Right forelimb (tissue), 1 donor: ENCODE results near the gene ERMAP.
A peak's percentile ranks its signal among the peaks of the same experiment; 100 is the strongest.
"Not testable (repeated sequence)": the region's sequence is repeated elsewhere in the genome, so short reads cannot be mapped to it uniquely, and the experiment has no call there.

Experiments used
- DNase-seq: peaks from one replicate; pipeline ENCODE4 v3.0.0-alpha.2; 2018

ERMAP gene

GRCh38 chr1:42814815-42815214 is 2.1 kb upstream of the ERMAP start:
- DNase-seq = not testable (repeated sequence)

DNA sequence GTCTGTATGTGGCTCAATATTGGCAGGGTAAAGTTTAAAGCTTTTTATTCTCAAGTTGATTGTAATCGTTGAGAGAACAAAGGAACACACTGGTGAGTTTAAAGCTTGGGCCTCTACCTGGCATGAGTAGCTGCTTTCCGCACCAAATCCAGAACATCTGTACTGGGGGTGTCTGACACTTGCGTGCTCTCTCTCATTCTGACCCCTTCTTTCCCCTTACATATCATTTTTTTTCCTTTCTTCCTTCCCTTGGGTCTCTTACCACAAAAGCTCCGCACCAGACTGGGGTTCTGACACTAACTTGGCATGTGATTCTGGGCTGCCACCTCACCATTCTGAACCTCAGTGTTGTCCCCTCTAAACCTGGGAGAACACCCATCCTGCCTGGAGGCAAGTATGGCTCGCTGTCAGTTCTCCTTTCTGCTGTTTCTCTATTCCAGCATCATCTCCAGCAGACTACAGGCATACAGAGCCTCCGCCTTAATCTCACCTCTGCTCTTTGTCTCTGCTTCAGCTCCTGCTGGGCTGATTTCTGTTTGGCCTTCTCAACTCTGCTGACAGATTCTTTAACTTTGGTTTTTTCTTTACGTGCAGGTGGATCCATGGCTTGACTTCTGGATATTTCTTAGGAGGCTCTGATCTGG is 859 bp upstream of the ERMAP start:
- DNase-seq = peak; percentile 48

- no peak for DNase-seq
Observed at GRCh38 chr1:42817440-42817767, 482 bp downstream of the ERMAP start.

- DNase-seq = no peak
Observed at GRCh38 chr1:42817976-42818375, 1.1 kb downstream of the ERMAP start.

GRCh38 chr1:42820813-42821212 is 3.9 kb downstream of the ERMAP start:
- no peak for DNase-seq

- no peak for DNase-seq
Observed at GRCh38 chr1:42821690-42822089, 4.8 kb downstream of the ERMAP start.

- DNase-seq = no peak
Observed at GRCh38 chr1:42822800-42823392, 6.0 kb downstream of the ERMAP start.

DNA sequence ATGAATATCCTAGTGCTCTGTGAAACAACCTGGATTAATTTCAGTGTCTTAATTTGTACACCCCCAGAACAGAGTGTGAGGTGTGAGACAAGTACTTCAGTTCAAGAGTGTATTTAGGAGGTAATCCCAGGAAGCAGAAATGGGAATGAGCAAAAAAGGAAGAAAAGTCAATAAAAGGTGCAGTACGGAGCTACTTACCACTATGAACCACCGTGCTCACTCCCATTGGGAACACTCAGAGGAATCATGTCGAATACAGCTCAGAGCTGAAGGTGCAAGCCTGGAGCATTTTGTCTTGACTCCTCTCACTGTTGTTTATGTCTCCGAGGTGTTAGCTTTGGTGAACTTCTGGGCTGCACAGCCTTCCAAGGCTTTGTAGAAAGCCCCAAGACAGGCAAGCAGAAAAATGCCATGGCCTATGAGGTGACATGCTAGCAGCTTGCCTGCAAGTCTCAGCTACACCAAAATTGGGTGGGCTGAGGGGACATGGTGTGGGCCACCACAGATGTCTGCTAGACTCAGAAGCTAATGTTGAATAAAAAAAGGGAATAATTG is 7.6 kb downstream of the ERMAP start:
- DNase-seq = no peak

DNA sequence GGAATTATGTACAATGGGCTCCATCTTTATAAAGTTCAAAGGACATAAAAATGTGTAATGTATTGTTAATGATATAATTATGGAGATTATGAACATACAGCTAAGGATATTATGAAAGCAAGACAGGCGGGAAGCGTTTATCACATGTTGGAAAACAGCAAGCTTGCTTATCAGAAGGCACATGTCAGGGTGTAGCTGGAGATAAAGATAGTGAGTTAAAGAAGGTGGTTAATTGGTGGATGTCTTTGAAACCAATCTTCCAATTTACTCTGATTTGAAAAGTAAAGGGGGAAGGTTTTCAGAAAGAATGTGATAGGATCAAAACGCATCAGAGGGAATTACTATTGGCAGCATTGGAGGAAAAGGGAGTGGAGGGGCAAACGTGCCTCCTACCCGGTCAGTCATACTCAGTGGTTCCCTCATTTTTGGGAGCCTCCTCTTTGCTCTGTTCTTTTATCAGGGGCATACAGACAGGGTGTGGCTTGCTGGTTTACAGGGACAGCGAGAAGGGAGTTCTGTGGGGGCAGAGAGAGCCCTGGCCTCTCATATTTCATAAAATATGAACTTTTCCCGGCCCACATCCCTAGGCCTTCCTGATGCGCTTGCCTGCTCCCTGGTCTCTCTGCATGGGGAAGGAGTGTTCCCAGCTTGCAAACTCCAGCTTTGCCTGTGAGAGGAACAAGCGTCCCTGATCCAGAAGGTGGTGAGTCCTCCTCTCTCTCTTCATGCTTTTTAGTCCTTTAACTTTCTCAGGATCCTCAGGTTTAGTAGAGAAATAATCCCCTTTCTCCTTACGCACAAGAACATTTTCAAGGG is 8.3 kb downstream of the ERMAP start:
- DNase-seq = no peak

DNA sequence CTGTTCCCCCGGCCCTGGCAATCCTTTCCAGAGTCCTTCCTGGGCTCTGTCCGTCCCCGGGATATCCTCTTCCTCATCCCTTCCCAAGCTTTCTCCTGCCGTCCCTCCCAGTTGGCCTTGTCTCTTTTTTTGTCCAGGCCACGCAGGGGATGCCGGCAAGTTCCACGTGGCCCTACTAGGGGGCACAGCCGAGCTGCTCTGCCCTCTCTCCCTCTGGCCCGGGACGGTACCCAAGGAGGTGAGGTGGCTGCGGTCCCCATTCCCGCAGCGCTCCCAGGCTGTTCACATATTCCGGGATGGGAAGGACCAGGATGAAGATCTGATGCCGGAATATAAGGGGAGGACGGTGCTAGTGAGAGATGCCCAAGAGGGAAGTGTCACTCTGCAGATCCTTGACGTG is 13.7 kb downstream of the ERMAP start:
- DNase-seq = no peak

GRCh38 chr1:42831273-42831672 is 14.4 kb downstream of the ERMAP start:
- no peak for DNase-seq

DNA sequence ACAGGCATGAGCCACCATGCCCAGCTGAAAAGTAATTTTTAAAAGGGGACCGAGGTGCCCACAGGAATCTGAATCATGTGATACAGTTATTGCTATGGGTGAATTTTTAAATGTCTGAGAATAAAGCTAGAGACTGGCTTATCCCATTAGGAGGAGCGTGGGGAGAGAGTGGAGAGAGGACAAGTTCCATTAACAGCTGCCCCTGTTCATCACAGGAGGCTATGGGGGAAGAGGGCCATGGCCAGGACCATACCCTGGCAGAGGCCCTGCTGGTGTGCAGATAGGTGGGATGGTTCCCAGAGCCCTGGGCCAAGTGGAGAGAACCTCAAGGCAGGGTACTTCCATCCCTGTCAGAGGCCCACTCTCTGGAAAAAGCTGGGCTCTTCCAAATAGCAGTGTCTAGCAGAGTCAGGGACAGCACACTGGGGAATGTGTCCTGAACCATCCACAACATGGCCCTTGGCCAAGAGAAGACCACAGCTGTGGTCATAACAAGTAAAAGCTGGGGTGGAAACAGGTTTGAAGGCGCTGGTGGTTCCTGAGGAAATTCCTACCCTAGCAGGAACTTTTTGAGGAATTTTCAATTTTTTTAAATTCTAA is 15.8 kb downstream of the ERMAP start:
- DNase-seq = no peak

- DNase-seq = no peak
Observed at GRCh38 chr1:42833981-42834380, 17.1 kb downstream of the ERMAP start.

- no peak for DNase-seq
Observed at GRCh38 chr1:42834803-42835202, 17.9 kb downstream of the ERMAP start.

DNA sequence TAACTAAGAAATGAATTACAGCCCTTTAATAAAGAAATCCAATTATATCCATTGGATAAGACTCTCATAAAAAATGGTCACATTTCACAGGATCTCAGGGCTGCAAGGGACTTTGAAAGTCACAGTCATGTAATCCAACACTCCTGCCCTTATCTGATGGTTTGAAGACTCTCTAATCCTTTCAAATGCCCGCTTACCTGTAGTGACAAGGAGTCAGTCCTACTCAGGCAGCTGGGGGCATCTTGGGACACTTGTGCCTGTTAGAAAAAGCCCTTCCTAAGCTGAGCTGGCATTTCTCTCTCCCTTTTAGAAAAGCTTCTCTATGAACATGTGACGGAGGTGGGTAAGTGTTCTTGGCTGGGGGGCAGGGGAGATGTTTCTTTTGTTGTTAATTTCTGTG is 18.5 kb downstream of the ERMAP start:
- no peak for DNase-seq

DNA sequence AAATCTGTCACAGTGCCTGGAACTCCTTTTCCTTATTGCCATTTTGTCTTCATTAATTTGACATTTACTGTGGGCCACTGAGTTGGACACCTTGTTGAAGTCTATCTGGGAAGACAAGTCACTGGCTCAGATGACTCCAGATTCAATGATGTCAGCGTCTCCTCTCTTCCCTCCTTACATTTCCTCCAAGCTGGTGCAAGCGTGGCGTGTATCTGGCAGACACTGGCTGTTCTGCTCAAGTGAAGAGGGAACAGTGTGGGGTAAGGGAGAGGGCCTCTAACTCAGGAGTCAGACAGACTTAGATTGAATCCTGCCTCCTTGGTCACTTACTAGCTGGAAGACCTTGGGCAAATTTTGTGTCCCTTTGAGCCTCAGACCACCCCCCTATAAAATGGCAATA is 20.8 kb downstream of the ERMAP start:
- DNase-seq = no peak

DNA sequence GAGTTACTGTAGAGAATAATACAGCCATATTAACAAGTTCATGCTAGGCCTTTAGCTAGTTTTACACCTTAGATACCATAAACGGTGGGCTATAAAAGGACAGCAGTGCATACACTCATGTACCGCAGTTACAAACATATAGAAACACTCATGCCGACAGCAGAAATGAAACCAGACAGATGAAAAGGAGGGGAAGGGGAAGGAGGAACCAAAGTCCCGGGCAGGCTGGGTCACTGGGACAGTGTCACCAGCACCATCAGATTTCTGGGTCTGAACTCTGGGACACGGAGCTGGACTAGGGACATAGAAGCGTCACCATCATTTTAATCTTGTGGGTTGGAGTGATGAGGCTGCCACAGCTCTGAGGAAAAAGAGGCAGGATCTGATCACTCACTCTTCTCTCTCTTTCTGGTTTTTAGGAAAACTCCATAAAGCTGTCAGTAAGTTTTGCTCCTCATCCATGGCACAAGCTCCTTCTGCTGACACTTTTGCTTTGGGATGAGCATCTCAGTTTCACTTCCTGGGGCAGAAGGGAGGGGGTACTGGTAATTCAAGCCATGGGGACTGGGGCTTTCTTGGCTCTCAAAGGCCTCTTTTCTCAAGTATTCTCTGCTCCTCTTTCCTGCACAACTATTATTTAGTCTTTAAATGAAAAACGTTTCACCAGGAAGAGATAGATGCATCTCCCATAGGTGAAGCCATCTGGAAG is 21.7 kb downstream of the ERMAP start:
- no peak for DNase-seq

DNA sequence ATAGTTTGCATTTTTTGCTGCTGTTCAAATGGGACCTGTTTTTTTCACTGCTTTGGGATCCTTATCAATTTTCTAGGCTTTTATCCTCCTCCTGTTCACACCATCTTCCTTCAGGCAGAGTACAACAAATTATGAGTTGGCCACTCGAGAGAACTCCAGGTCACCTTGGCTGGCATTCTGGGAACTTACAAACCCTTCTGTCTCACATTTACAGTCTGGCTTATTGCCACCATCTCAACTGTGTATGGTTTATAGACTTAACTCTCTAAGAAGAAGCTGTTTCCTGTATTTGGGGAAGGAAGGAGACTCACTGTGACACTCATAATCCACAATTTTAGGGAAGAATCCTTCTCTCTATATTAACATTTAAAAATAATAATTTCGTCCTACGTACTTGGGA is 24.1 kb downstream of the ERMAP start:
- DNase-seq = no peak

DNA sequence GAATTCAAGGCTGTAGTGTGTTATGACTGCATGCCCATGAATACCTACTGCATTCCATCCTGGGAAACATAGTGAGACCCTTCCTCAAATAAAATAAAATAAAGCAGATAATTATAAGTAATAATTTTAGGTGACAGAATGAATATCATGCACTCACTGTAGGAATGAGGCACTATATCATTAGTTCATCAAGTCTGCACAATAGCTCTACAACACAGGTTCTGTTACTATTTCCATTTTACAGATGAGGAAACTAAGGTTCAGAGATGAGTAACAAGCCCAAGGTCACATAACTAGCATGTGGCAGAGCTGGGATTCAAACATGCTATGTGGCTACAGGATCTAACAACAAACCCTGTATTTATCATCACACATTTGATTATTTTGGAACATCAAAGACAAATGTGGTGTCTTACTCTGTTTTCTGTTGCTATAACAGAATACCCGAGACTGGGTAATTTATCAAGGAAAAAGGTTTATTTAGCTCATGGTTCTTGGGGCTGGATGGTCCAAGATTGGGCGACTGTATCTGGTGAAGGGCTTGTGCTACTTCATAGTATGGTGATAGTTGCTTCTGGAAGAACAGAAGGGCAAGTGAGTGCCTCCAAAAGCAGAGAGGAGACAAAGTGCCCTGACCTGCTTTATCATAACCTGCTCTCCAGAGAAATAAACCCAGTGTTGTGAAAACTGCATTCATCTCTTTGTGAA is 24.7 kb downstream of the ERMAP start:
- no peak for DNase-seq

GRCh38 chr1:42844592-42845140 is 27.7 kb downstream of the ERMAP start:
- DNase-seq = no peak

- DNase-seq = no peak
Observed at GRCh38 chr1:42845193-42845592, 28.3 kb downstream of the ERMAP start.

DNA sequence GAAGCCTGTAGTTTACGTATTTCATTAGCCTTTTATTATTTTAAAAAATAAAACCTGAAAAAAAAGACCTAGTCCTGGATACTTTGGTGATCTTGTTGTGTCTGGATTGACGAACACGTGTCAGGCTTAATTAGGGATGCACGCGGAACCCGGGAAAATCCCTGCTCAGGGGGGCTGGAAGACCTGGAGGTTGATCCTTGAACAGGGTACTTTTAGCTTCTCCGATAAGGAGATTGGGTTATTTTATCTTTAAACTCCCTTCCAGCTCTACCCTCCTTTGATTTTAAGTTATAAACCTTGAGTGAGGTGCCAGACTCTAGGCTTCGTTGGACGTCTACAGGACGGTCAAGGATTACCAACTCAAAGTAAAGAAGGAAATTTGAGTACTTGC is 28.9 kb downstream of the ERMAP start:
- DNase-seq = no peak
